Measurements from ENCODE around the gene TBC1D22A.

Gene TBC1D22A

GRCh38 chr22:46909237-46910030, 147.0 kb downstream of the TBC1D22A start:
- H3K36me3 Mint-ChIP-seq (ENCODE audit: low read depth): peaks cover 7% of the 10 kb centered on the region
- H3K9me3 Mint-ChIP-seq: no peaks in the 10 kb centered on the region
- peaks cover 2% of the 10 kb centered on the region for H3K4me1 Mint-ChIP-seq (ENCODE audit: low read depth)
- no peaks in the 10 kb centered on the region for H3K27me3 Mint-ChIP-seq (ENCODE audit: low read depth)
- H3K27ac Mint-ChIP-seq: no peak overlapping the region
- no peak overlapping the region for H3K4me3 Mint-ChIP-seq

GRCh38 chr22:46910624-46911023, 148.2 kb downstream of the TBC1D22A start:
- no peaks in the 10 kb centered on the region for H3K9me3 Mint-ChIP-seq
- peaks cover 7% of the 10 kb centered on the region for H3K36me3 Mint-ChIP-seq (ENCODE audit: low read depth)
- H3K27me3 Mint-ChIP-seq (ENCODE audit: low read depth): no peaks in the 10 kb centered on the region
- no peak overlapping the region for H3K4me3 Mint-ChIP-seq
- no peak overlapping the region for H3K27ac Mint-ChIP-seq
- H3K4me1 Mint-ChIP-seq (ENCODE audit: low read depth): peaks cover 2% of the 10 kb centered on the region

GRCh38 chr22:46911346-46911745, 148.9 kb downstream of the TBC1D22A start:
- H3K36me3 Mint-ChIP-seq (ENCODE audit: low read depth): peaks cover 9% of the 10 kb centered on the region
- H3K4me1 Mint-ChIP-seq (ENCODE audit: low read depth): peaks cover 2% of the 10 kb centered on the region
- H3K27ac Mint-ChIP-seq: no peak overlapping the region
- no peak overlapping the region for H3K4me3 Mint-ChIP-seq
- no peaks in the 10 kb centered on the region for H3K9me3 Mint-ChIP-seq
- no peaks in the 10 kb centered on the region for H3K27me3 Mint-ChIP-seq (ENCODE audit: low read depth)

GRCh38 chr22:46913351-46913750, 150.9 kb downstream of the TBC1D22A start:
- H3K27ac Mint-ChIP-seq: no peak overlapping the region
- H3K36me3 Mint-ChIP-seq (ENCODE audit: low read depth): peaks cover 13% of the 10 kb centered on the region
- no peaks in the 10 kb centered on the region for H3K27me3 Mint-ChIP-seq (ENCODE audit: low read depth)

GRCh38 chr22:46914481-46914880, 152.0 kb downstream of the TBC1D22A start:
- H3K27ac Mint-ChIP-seq: no peak overlapping the region
- no peak overlapping the region for H3K4me3 Mint-ChIP-seq
- H3K9me3 Mint-ChIP-seq: no peaks in the 10 kb centered on the region
- peaks cover 2% of the 10 kb centered on the region for H3K4me1 Mint-ChIP-seq (ENCODE audit: low read depth)
- H3K36me3 Mint-ChIP-seq (ENCODE audit: low read depth): peaks cover 13% of the 10 kb centered on the region
- H3K27me3 Mint-ChIP-seq (ENCODE audit: low read depth): no peaks in the 10 kb centered on the region

More at GRCh38 chr22:46913351-46913750, 150.9 kb downstream of the TBC1D22A start:
- H3K4me3 Mint-ChIP-seq: no peak overlapping the region
- no peaks in the 10 kb centered on the region for H3K9me3 Mint-ChIP-seq
- H3K4me1 Mint-ChIP-seq (ENCODE audit: low read depth): peaks cover 2% of the 10 kb centered on the region

- Mint-ChIP-seq H3K4me1 (ENCODE audit: low read depth) (peaks cover 2% of the 10 kb centered on the region), H3K27ac (no peak overlapping the region), H3K4me3 (no peak overlapping the region), H3K9me3 (no peaks in the 10 kb centered on the region), H3K27me3 (ENCODE audit: low read depth) (no peaks in the 10 kb centered on the region), H3K36me3 (ENCODE audit: low read depth) (peaks cover 13% of the 10 kb centered on the region)
Observed at GRCh38 chr22:46914916-46915894, 152.8 kb downstream of the TBC1D22A start.

GRCh38 chr22:46915950-46916730, 153.7 kb downstream of the TBC1D22A start:
- H3K4me3 Mint-ChIP-seq: no peak overlapping the region
- no peaks in the 10 kb centered on the region for H3K27me3 Mint-ChIP-seq (ENCODE audit: low read depth)
- H3K4me1 Mint-ChIP-seq (ENCODE audit: low read depth): peaks cover 2% of the 10 kb centered on the region
- peak overlapping the region; percentile 4 for H3K27ac Mint-ChIP-seq
- peaks cover under 1% of the 10 kb centered on the region for H3K9me3 Mint-ChIP-seq
- peaks cover 13% of the 10 kb centered on the region for H3K36me3 Mint-ChIP-seq (ENCODE audit: low read depth)

GRCh38 chr22:46916886-46917770, 154.7 kb downstream of the TBC1D22A start:
- H3K36me3 Mint-ChIP-seq (ENCODE audit: low read depth): peaks cover 20% of the 10 kb centered on the region
- H3K4me3 Mint-ChIP-seq: no peak overlapping the region
- H3K4me1 Mint-ChIP-seq (ENCODE audit: low read depth): peaks cover 2% of the 10 kb centered on the region
- peaks cover 3% of the 10 kb centered on the region for H3K9me3 Mint-ChIP-seq
- H3K27ac Mint-ChIP-seq: no peak overlapping the region
- no peaks in the 10 kb centered on the region for H3K27me3 Mint-ChIP-seq (ENCODE audit: low read depth)

- Mint-ChIP-seq H3K4me1 (ENCODE audit: low read depth) (peaks cover 2% of the 10 kb centered on the region), H3K9me3 (peaks cover 3% of the 10 kb centered on the region), H3K27ac (no peak overlapping the region), H3K36me3 (ENCODE audit: low read depth) (peaks cover 20% of the 10 kb centered on the region), H3K27me3 (ENCODE audit: low read depth) (no peaks in the 10 kb centered on the region), H3K4me3 (no peak overlapping the region)
Observed at GRCh38 chr22:46917771-46918101, 155.3 kb downstream of the TBC1D22A start.

- Mint-ChIP-seq H3K4me1 (ENCODE audit: low read depth) (peaks cover 2% of the 10 kb centered on the region), H3K4me3 (no peak overlapping the region), H3K9me3 (peaks cover 3% of the 10 kb centered on the region), H3K27me3 (ENCODE audit: low read depth) (no peaks in the 10 kb centered on the region), H3K36me3 (ENCODE audit: low read depth) (peaks cover 16% of the 10 kb centered on the region), H3K27ac (no peak overlapping the region)
Observed at GRCh38 chr22:46918197-46918596, 155.7 kb downstream of the TBC1D22A start.

- H3K36me3 Mint-ChIP-seq (ENCODE audit: low read depth): peaks cover 14% of the 10 kb centered on the region
Observed at GRCh38 chr22:46922037-46922436, 159.6 kb downstream of the TBC1D22A start.

GRCh38 chr22:46923394-46923793, 160.9 kb downstream of the TBC1D22A start:
- H3K4me1 Mint-ChIP-seq (ENCODE audit: low read depth): no peaks in the 10 kb centered on the region
- H3K4me3 Mint-ChIP-seq: no peak overlapping the region
- H3K27me3 Mint-ChIP-seq (ENCODE audit: low read depth): no peaks in the 10 kb centered on the region
- H3K36me3 Mint-ChIP-seq (ENCODE audit: low read depth): peaks cover 9% of the 10 kb centered on the region
- peaks cover 3% of the 10 kb centered on the region for H3K9me3 Mint-ChIP-seq
- no peak overlapping the region for H3K27ac Mint-ChIP-seq

More at GRCh38 chr22:46922037-46922436, 159.6 kb downstream of the TBC1D22A start:
- Mint-ChIP-seq H3K4me3 (no peak overlapping the region), H3K27ac (no peak overlapping the region), H3K4me1 (ENCODE audit: low read depth) (peaks cover 2% of the 10 kb centered on the region), H3K27me3 (ENCODE audit: low read depth) (no peaks in the 10 kb centered on the region), H3K9me3 (peaks cover 3% of the 10 kb centered on the region)

- Mint-ChIP-seq H3K4me1 (ENCODE audit: low read depth) (no peaks in the 10 kb centered on the region), H3K27ac (no peak overlapping the region), H3K27me3 (ENCODE audit: low read depth) (no peaks in the 10 kb centered on the region)
Observed at GRCh38 chr22:46925818-46926217, 163.4 kb downstream of the TBC1D22A start.

More at GRCh38 chr22:46925818-46926217, 163.4 kb downstream of the TBC1D22A start:
- H3K4me3 Mint-ChIP-seq: no peak overlapping the region
- peaks cover 10% of the 10 kb centered on the region for H3K36me3 Mint-ChIP-seq (ENCODE audit: low read depth)
- H3K9me3 Mint-ChIP-seq: peaks cover 3% of the 10 kb centered on the region

All from T-helper 1 cell treated with Interleukin-12 subunit alpha and Interleukin-12 subunit beta and Interleukin-4 antibody, amounts not matched to agents 30 μg/mL and 1 μg/mL, for 36 hours (primary cell).